Common myeloid progenitor, CD34-positive (primary cell): ENCODE measurements around the gene RRP15.

Experiments used
- CTCF ChIA-PET: fragments of 350-600 bp; sonication (Branson Sonifier 250); formaldehyde crosslinking; loops from one replicate; lab custom pipeline; 2021; ENCODE audit warnings: antibody characterized with exemption; lab: Charles Lee
- POLR2A ChIA-PET: fragments of 350-600 bp; sonication (Branson Sonifier 250); formaldehyde crosslinking; loops from one replicate; lab custom pipeline; 2021; ENCODE audit warnings: antibody characterized with exemption; lab: Charles Lee
- DNase-seq, 3 donors: peaks; one replicate each; pipeline versions ENCODE4 v3.0.0 to v3.0.0-alpha.2; 2013
- H3K27ac ChIP-seq, 2 experiments: 1 replicate in 1 of 2; 2 replicates in 1 of 2; pipeline ENCODE4 v1.7.0; 2013; ENCODE audit warnings: inconsistent platforms in 2 of 2, low read length in 2 of 2, mild to moderate bottlenecking in 2 of 2, low read depth in 1 of 2, moderate library complexity in 1 of 2; ENCODE audit not compliant: severe bottlenecking in 2 of 2, insufficient read depth in 1 of 2, poor library complexity in 1 of 2
- H3K27me3 ChIP-seq, 5 experiments: replicated peaks in 2 of 5; 1 replicate in 3 of 5; 2 replicates in 2 of 5; pipeline versions ENCODE4 v1.6.1 to v1.7.0; 2013; ENCODE audit warnings: low read length in 4 of 5, mild to moderate bottlenecking in 2 of 5, moderate library complexity in 2 of 5, inconsistent platforms in 1 of 5; ENCODE audit not compliant: insufficient read depth in 5 of 5, control insufficient read depth in 4 of 5
- H3K36me3 ChIP-seq, 4 experiments: 1 replicate in 2 of 4; 2 replicates in 2 of 4; pipeline versions ENCODE4 v1.6.1 to v1.7.0; 2013; ENCODE audit warnings: low read length in 3 of 4, control low read depth in 1 of 4, mild to moderate bottlenecking in 1 of 4; ENCODE audit not compliant: control insufficient read depth in 4 of 4, insufficient read depth in 4 of 4
- H3K4me1 ChIP-seq, 4 experiments: 1 replicate in 3 of 4; 2 replicates in 1 of 4; pipeline versions ENCODE4 v1.6.1 to v1.7.1; 2013; ENCODE audit warnings: low read length in 3 of 4, mild to moderate bottlenecking in 3 of 4, control low read depth in 1 of 4, inconsistent platforms in 1 of 4, moderate library complexity in 1 of 4; ENCODE audit not compliant: control insufficient read depth in 4 of 4, insufficient read depth in 4 of 4; ENCODE audit errors: control extremely low read depth in 1 of 4
- H3K4me3 ChIP-seq, 7 experiments: 1 replicate in 4 of 7; 2 replicates in 3 of 7; pipeline versions ENCODE4 v1.5.1 to v1.7.0; 2013; ENCODE audit warnings: mild to moderate bottlenecking in 7 of 7, low read length in 6 of 7, moderate library complexity in 6 of 7, inconsistent platforms in 2 of 7, low read depth in 2 of 7, control low read depth in 1 of 7; ENCODE audit not compliant: insufficient read depth in 4 of 7, control insufficient read depth in 1 of 7; ENCODE audit errors: extremely low read depth in 1 of 7
- H3K9me3 ChIP-seq, 5 experiments: 1 replicate in 4 of 5; 2 replicates in 1 of 5; pipeline versions ENCODE4 v1.6.1 to v1.7.1; 2013; ENCODE audit warnings: low read length in 4 of 5, mild to moderate bottlenecking in 2 of 5, inconsistent platforms in 1 of 5, low read depth in 1 of 5, moderate library complexity in 1 of 5; ENCODE audit not compliant: control insufficient read depth in 4 of 5, insufficient read depth in 2 of 5; ENCODE audit errors: control extremely low read depth in 1 of 5
- WGBS: methylation state at CpG from one replicate; pipeline ENCODE4 v1.1.5; 2013; ENCODE audit not compliant: insufficient coverage; 5-methylcytosine and 5-hydroxymethylcytosine counted together

The RRP15 gene

GRCh38 chr1:218349348-218350034 lies 64.4 kb downstream of the RRP15 start:
- WGBS, result 90% methylated on average over 4 of the region's 5 CpGs
- H3K4me3 ChIP-seq, result no peak overlapping the region
- CTCF ChIA-PET, result interaction anchor here (1.0 to 1.8 kb wide), 2 partner anchors 11 to 20 kb away, joined by 4 to 7 read pairs; no protein-coding TSS in a partner anchor

DNA sequence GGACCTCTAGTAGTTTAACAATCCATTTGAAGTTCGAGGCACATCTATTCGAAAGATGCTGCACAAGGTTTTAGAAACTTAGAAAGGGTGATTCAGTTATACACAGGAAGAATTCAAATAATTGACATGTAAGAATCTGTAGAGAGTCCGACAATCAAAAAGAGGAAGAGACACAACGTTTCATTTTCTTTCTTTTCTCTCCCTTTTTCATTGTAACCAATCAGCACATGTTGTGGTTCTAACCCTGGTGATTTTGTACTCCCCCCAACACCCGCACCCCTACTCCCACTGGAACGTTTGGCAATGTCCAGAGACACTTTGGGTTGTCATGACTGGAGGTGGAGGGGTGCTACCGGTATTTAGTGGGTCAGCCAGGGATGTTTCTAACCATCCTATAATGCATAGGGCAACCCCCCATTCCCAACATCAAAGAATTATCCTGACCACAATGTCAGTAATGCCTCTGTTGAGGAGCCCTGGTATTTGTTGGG lies 65.0 kb downstream of the RRP15 start:
- H3K4me3 ChIP-seq, result peak overlapping the region in 1 of 7 experiments; percentile 7
- 45% methylated on average over 4 of the region's 7 CpGs for WGBS
- ChIA-PET CTCF (interaction anchor here (1.0 to 1.8 kb wide), 3 partner anchors 9 to 21 kb away, joined by 4 to 7 read pairs (median 6); no protein-coding TSS in a partner anchor), POLR2A (no interaction called here)
- DNase-seq, result peak in 2 of 3 donors; percentile 19 to 20
- H3K27ac ChIP-seq, result no peak overlapping the region
- H3K27me3 ChIP-seq, result no peaks in the 10 kb centered on the region
- H3K36me3 ChIP-seq, result no peaks in the 10 kb centered on the region
- peaks cover 6 to 50% (median 44%) of the 10 kb centered on the region in 4 experiments for H3K4me1 ChIP-seq
- H3K9me3 ChIP-seq, result no peaks in the 10 kb centered on the region

More at GRCh38 chr1:218349348-218350034, 64.4 kb downstream of the RRP15 start:
- POLR2A ChIA-PET, result no interaction called here
- Histone ChIP-seq H3K9me3 (no peaks in the 10 kb centered on the region), H3K4me1 (peaks cover 6 to 56% (median 50%) of the 10 kb centered on the region in 4 experiments), H3K27ac (no peak overlapping the region), H3K27me3 (no peaks in the 10 kb centered on the region), H3K36me3 (no peaks in the 10 kb centered on the region)
- no peak for DNase-seq

GRCh38 chr1:218350801-218351266 lies 65.7 kb downstream of the RRP15 start:
- no peaks in the 10 kb centered on the region for H3K27me3 ChIP-seq
- ChIA-PET CTCF (interaction anchor here (1.1 to 1.4 kb wide), 2 partner anchors 10 to 12 kb away, joined by 5 to 6 read pairs; no protein-coding TSS in a partner anchor), POLR2A (no interaction called here)
- WGBS, result no CpG with 5 or more reads among the region's 2 CpGs
- H3K36me3 ChIP-seq, result no peaks in the 10 kb centered on the region
- peak overlapping the region in 6 of 7 experiments; percentile 31 to 77 (median 58) for H3K4me3 ChIP-seq
- H3K9me3 ChIP-seq, result no peaks in the 10 kb centered on the region
- DNase-seq, result no peak
- peaks cover 6 to 43% (median 36%) of the 10 kb centered on the region in 4 experiments for H3K4me1 ChIP-seq
- peak overlapping the region in 1 of 2 experiments; percentile 81 for H3K27ac ChIP-seq

DNA sequence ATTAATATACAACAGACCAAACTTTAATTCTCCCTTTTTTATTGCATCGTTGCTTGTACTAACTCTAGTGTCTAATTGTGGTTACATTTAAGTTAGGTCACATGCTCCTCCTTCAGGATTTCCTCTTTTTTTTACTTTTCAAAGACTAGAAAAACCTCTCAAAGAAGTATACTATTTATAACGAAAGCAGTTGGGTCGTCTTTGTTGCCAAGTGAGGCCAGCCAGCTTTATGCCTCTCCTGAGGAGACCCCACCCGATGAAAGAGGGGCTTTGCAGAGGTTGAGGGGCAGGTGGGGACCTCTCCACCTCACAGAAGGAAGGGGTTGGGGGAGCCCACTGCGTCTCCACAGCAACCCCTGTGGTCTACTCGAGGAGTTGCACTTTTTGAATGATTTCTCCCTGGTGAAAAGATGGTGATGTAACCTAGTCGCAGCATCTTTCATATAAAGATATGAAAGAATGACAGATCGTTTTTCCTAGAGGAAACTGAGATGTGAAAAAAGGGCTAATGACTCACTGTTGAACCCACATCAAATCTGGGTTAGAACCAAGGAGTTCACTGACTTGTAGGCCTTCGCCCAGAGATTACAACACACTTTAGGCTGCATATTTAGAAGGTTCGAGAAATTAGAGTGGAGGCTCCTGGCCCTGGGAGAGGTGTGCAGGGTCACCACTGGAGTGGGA lies 66.4 kb downstream of the RRP15 start:
- WGBS, result 67% methylated on average over 3 of the region's 10 CpGs
- Histone ChIP-seq H3K4me3 (peak overlapping the region in 6 of 7 experiments; percentile 31 to 77 (median 58)), H3K36me3 (no peaks in the 10 kb centered on the region), H3K27me3 (no peaks in the 10 kb centered on the region), H3K9me3 (no peaks in the 10 kb centered on the region), H3K27ac (peak overlapping the region in 1 of 2 experiments; percentile 81), H3K4me1 (peaks cover 6 to 36% (median 29%) of the 10 kb centered on the region in 4 experiments)
- peak; percentile 72 to 89 (median 83) for DNase-seq
- ChIA-PET POLR2A (no interaction called here), CTCF (interaction anchor here (1.1 to 1.4 kb wide), 2 partner anchors 11 to 13 kb away, joined by 5 to 6 read pairs; no protein-coding TSS in a partner anchor)

- CTCF ChIA-PET, result interaction anchor here (0.7 kb wide), 1 partner anchor 9 kb away, joined by 3 read pairs; no protein-coding TSS in a partner anchor
Measured at GRCh38 chr1:218352075-218352438, 67.0 kb downstream of the RRP15 start.

DNA sequence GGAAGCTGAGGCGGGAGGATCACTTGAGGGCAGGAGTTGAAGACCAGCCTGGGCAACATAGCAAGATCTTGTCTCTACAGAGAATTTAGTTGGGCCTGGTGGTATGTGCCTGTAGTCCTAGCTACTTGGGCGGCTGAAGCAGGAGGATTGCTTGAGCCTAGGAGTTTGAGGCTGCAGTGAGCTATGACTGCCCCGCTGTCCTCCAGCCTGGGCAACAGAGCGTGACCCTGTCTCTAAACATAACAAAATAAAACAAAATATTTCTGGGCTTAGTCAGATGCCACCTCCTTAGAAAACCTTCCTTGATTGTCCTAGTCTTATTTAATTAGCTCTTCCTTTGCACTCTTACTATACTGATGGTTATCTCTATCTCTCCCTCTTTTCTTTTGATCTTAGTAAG lies 68.6 kb downstream of the RRP15 start:
- Histone ChIP-seq H3K4me3 (no peak overlapping the region), H3K36me3 (no peaks in the 10 kb centered on the region), H3K9me3 (no peaks in the 10 kb centered on the region), H3K27me3 (no peaks in the 10 kb centered on the region), H3K27ac (no peak overlapping the region), H3K4me1 (peaks cover 6 to 27% (median 19%) of the 10 kb centered on the region in 4 experiments)
- no peak for DNase-seq
- ChIA-PET CTCF (interaction anchor here (1.1 to 2.4 kb wide), 3 partner anchors 8 to 57 kb away, joined by 3 to 7 read pairs (median 3); partner anchors contain the start of gene TGFB2), POLR2A (no interaction called here)
- 100% methylated on average over 3 of the region's 4 CpGs for WGBS

More at GRCh38 chr1:218352075-218352438, 67.0 kb downstream of the RRP15 start:
- Histone ChIP-seq H3K9me3 (no peaks in the 10 kb centered on the region), H3K27me3 (no peaks in the 10 kb centered on the region), H3K4me3 (no peak overlapping the region), H3K4me1 (peaks cover 6 to 32% (median 24%) of the 10 kb centered on the region in 4 experiments), H3K27ac (no peak overlapping the region), H3K36me3 (no peaks in the 10 kb centered on the region)
- POLR2A ChIA-PET, result no interaction called here
- 98% methylated on average over 6 of the region's 8 CpGs for WGBS
- DNase-seq, result no peak
